ENCODE data around the gene KRT16.

- TF ChIP-seq POLR2AphosphoS5 (IDR thresholded peaks at IDR 0.05) = no peak
- TF ChIP-seq POLR2A (IDR thresholded peaks at IDR 0.05) = no peak
- TF ChIP-seq, protein P1, sequence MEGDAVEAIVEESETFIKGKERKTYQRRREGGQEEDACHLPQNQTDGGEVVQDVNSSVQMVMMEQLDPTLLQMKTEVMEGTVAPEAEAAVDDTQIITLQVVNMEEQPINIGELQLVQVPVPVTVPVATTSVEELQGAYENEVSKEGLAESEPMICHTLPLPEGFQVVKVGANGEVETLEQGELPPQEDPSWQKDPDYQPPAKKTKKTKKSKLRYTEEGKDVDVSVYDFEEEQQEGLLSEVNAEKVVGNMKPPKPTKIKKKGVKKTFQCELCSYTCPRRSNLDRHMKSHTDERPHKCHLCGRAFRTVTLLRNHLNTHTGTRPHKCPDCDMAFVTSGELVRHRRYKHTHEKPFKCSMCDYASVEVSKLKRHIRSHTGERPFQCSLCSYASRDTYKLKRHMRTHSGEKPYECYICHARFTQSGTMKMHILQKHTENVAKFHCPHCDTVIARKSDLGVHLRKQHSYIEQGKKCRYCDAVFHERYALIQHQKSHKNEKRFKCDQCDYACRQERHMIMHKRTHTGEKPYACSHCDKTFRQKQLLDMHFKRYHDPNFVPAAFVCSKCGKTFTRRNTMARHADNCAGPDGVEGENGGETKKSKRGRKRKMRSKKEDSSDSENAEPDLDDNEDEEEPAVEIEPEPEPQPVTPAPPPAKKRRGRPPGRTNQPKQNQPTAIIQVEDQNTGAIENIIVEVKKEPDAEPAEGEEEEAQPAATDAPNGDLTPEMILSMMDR (IDR thresholded peaks at IDR 0.05) = no peak
Observed at GRCh38 chr17:41652461-41652970, 39.9 kb upstream of the KRT16 start.

Measured in prostate gland (tissue), 2 donors.